Stimulated activated CD8-positive, alpha-beta memory T cell treated with anti-CD3 and anti-CD28 coated beads, Interleukin-7, amount 100 ng/mL, for 1 hour (primary cell): ENCODE data around the gene A4GALT.
"Not testable (repeated sequence)": the region's sequence is repeated elsewhere in the genome, so short reads cannot be mapped to it uniquely, and the experiment has no call there.

Source experiments
- DNase-seq, 2 donors: peaks; one replicate each; pipeline ENCODE4 v3.0.0-alpha.2; 2020; ENCODE audit warnings: low read depth in 2 of 2

A4GALT gene, protein sequence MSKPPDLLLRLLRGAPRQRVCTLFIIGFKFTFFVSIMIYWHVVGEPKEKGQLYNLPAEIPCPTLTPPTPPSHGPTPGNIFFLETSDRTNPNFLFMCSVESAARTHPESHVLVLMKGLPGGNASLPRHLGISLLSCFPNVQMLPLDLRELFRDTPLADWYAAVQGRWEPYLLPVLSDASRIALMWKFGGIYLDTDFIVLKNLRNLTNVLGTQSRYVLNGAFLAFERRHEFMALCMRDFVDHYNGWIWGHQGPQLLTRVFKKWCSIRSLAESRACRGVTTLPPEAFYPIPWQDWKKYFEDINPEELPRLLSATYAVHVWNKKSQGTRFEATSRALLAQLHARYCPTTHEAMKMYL

GRCh38 chr22:42720263-42721044, at the start of gene A4GALT:
A4GALT (minus strand) TSS chr22:42720870; CDS start chr22:42693951, 26,919 bp downstream.
- no peak for DNase-seq

DNA sequence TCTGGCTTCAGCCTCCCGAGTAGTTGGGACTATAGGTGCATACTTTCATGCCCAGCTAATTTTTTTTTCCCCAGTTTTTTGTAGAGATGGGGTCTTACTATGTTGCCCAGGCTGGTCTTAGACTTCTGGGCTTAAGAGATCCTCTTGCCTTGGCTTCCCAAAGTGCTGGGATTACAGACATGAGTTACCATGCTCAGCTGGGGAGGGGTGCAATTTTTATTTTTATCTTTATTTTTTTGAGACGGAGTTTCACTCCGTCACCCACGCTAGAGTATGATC, 49.7 kb upstream of the A4GALT start:
- DNase-seq, result no peak

DNA sequence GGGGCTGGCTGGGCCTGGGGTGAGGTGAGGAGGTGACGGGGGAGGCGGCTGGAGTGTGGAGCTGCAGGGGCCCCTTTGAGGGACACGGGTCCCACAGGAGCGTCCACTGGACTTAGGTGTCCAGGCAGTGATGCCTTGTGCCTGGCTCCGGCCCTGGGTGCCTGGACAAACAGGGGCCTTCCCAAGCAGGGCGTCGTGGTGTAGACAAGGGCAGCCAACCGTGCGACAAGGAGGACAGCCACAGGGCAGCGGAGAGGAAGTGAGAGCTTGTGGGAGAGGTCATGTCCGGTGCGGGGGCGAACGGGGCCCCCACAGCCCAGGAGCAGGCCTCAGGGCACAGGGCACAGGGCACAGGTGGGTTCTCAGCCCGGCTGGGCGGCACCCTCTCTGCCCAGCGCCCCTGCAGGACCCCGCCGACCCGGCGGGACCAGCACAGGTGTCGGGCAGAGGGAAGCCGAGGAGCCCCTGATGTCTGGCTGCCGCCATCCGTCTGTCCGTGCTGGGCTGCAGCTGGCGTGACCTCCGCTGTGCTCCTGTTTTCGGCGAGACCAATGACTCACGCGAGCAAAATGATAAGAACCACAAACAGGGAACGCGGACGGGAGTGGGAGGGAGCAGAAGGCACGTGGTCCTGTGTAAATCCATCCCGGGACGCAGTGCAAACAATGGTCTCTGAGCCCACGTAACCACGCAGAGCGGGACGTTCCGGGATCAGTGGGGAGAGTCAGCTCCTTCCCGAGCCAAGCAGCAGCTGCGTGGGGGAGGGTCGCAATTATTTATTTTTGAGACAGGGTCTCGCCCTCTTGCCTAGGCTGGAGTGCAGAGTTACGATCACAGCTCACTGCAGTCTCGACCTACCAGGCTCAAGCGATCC, 49.1 kb upstream of the A4GALT start:
- no peak for DNase-seq

DNA sequence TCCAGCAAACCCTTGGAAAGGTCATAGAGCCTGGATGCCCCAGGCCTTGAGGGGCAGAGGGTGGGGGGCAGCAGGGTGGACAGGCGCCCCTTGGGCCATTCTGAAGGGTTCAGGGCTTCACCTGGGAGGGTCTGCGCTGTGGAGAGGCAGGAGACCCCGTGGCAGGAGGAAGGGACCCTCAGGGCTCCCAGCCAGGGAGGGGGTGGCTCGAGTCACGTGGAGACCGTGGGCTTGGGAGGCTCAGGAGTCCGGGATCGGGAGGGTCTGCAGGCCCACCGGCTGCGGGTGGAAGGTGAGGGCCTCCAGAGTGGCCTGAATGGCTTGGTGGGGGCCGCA, 48.5 kb upstream of the A4GALT start:
- DNase-seq, result no peak

GRCh38 chr22:42768385-42769035, 47.8 kb upstream of the A4GALT start:
- no peak for DNase-seq

DNA sequence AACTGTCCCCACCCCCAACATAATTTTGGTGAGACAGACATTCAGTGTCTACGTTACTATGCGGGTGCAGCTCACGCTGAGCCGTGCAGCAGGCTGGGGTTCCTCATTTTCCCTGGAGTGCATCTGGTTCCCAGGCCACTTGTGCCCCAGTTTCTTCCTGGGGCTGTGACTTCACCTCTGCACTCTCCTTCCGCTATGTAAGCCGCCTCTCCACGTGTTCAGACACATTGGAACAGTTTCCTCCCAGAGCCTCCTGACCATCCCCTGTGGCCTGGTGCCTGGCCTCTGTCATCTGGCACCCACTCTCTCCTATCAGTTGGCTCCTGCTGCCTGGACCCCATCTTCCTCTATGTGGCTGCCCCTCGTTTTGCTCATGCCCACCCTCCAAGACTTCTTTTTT, 46.2 kb upstream of the A4GALT start:
- DNase-seq, result no peak

DNA sequence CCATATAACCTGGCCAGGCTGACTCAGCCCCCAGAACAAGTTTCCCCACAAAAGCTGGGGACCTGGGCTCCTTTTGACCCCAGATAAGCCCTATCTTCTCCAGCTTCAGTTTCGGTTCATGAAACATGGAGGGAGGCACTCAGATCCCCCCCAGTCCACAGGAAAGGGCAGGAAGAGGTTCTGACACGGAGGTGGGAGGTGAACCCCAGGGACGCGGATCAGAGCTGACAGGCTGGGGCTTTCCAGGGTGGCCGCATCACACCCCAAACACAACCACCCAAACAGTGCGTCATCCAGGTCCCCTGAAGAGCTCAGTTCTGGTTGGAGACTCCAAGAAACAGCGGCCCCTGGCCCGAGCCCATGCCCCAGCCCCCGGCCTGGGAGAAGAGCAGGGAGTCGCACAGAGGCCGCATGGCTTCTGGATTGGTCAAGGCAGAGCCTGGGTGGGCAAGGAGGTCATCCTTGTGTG, 44.3 kb upstream of the A4GALT start:
- no peak for DNase-seq

- no peak for DNase-seq
Observed at GRCh38 chr22:42763965-42764480, 43.4 kb upstream of the A4GALT start.

- no peak for DNase-seq
Observed at GRCh38 chr22:42760806-42761565, 40.3 kb upstream of the A4GALT start.

DNA sequence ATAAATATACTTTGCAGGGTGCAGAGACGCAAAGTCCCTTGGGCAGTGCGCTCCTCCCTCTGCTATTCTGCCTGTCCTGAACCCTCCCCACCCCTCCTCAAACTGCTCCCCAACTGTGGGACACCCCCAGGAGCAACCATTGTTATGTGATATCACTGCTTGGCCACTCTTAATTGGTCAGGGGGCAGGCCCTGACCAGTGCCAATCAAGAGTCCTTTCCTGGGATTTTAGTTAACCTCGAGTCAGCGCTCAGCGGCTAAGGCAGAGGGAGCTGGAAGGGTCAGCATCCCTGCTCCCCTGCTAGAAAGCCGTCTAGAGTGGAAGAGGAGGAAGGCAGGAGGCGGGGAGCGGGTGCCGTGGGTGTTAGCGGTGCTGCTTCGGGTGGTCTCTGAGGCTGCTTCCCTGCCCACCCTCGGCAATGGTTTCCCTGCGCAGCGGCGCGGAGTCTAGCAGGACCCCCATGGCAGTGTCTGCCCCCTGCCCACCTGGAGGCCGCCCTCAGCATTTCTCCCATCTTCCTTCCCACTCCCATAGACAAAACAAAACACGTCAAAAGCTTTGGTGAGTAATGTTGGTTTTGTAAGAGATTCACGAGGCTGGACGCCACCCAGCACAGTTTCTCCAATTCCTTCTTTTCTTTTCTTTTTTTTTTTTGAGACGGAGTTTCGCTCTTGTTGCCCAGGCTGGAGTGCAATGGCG, 38.4 kb upstream of the A4GALT start:
- DNase-seq, result no peak

GRCh38 chr22:42755553-42755952, 34.9 kb upstream of the A4GALT start:
- DNase-seq, result not testable (repeated sequence)

GRCh38 chr22:42755121-42755520, 34.5 kb upstream of the A4GALT start:
- not testable (repeated sequence) for DNase-seq

DNA sequence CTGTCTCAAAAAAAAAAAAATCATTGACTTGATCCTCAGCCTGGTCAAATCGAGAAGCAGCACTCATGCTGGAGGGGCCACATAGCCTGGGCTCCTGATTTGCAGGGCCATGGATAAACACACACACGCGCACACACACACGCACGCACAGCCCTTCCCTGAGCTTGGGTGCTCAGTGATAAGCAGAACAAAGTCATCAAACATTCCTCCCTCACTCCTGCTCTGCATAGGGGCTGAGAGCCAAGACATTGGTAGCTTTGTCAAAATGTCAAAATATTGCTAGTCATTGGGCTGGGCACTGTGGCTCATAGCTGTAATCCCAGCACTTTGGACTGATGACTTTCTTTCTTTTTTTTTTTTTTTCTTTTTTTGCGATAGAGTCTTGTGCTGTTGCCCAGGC, 34.0 kb upstream of the A4GALT start:
- no peak for DNase-seq

DNA sequence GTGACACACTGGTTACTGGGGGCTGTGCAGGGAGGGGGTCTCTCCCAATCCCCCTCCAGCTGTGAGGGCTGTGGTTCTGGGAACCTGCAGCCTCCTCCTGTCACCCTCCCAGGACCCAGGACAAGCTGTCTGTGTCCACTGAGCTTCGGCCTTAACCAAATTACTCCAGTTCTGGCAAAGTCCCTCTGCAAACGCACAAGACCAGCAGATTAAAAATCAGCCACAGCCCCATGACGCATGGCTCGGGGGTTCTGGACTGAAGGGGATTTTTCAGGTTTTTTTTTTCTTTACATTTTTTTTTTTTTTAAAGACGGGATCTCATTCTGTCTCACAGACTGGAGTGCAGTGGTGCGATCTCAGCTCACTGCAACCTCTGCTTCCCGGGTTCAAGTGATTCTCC, 32.2 kb upstream of the A4GALT start:
- DNase-seq, result no peak

DNA sequence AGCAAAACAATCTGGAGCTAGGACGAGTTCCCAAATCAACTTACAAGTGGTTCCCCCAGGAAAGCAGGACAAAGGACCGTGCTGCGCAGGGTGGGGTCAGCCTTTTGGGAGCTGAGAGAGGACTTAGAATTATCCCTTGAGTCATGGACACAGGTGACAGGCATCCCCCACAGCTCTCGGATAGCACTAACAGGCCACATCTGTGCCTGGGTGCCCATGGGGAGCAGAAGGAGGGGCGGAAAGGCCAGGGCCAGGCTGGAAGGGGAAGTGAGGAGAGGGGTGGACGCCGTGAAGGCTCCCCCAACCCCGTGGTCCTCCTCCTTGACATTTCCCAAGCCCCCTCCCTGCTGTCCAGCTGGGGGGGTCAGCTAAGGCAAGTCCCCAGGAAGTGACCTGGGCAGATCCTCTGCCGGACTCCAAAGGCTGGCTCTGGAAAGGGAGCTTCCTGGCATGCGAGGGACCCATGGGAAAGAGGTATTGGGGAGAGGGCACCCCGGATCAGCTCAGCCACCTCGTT, 31.6 kb upstream of the A4GALT start:
- DNase-seq, result no peak

- DNase-seq, result not testable (repeated sequence)
Observed at GRCh38 chr22:42750421-42750820, 29.8 kb upstream of the A4GALT start.

DNA sequence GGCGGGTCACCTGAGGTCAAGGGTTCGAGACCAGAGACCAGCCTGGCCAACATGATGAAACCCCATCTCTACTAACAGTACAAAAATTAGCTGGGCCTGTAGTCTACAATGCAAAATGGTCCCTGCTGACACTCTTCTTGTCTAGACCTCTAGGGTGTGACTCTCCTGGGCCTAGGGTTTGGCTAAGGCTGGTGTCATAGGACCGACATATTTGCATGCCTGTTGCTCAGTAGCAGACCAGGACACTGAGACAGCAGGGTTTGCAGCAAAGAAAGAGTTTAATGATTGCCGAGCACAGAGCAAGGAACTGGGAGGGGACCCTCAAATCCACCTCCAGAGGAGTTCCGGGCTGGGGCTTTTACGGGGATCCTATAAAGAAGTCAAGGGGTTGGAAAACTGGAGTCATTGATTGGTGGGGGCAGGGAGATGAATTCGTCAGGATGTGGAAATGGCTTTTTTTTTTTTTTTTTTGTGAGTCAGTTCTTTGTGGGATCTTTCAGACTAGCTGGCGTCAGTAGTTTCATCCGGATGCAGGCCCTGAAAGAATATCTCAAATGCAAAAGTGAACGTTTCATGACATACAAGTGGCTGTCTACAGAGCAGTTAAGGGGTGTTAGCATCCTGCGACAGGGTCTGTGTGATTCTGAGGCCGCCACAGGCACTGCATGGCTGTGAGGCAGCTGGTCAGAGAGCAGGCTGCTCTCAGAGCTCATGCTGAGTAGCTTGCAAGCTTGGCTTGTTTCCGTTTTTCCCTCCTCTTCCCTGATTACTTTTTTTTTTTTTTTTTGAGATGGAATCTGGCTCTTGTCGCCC, 27.2 kb upstream of the A4GALT start:
- DNase-seq, result no peak

DNA sequence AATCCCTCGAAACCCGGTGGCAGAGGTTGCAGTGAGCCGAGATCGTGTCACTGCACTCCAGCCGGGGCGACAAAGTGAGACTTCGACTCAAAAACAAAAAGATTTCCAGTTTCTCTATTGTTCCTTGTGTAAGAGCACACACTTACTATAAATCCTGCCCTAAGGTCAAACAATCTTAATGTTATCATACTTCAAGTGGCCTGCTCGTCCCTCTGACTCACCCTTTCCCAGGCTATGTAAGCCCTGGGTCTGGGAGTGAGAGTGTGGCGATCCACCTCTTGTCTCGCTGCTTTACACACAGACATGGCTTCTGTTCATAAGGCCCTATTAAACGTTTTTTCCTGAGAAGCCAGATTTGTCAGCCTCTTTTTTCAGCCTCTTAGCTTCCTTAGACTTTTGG, 24.4 kb upstream of the A4GALT start:
- DNase-seq, result no peak

- DNase-seq, result no peak
Observed at GRCh38 chr22:42743501-42743991, 22.9 kb upstream of the A4GALT start.
